Ishikawa (cell line): ENCODE measurements around the gene SETDB1.

Source experiments
- CREB1 ChIP-seq: IDR thresholded peaks from 2 replicates; pipeline ENCODE4 v1.6.1; 2012; ENCODE audit warnings: low read depth
- EGR1 ChIP-seq: IDR thresholded peaks from 2 replicates; pipeline ENCODE4 v1.6.1; 2012
- EP300 ChIP-seq: IDR thresholded peaks from 2 replicates; pipeline ENCODE4 v1.6.1; 2012; ENCODE audit warnings: borderline replicate concordance
- REST ChIP-seq: IDR thresholded peaks from 2 replicates; pipeline ENCODE4 v1.6.1; 2012; ENCODE audit warnings: low read depth, mild to moderate bottlenecking
- TAF1 ChIP-seq: IDR thresholded peaks from 2 replicates; pipeline ENCODE4 v1.6.1; 2012; ENCODE audit warnings: low read depth, mild to moderate bottlenecking
- TCF12 ChIP-seq: IDR thresholded peaks from 2 replicates; pipeline ENCODE4 v1.6.1; 2012; ENCODE audit warnings: low read depth
- TEAD4 ChIP-seq: IDR thresholded peaks from 2 replicates; pipeline ENCODE4 v1.6.1; 2012
- USF1 ChIP-seq: IDR thresholded peaks from 2 replicates; pipeline ENCODE4 v1.6.1; 2012
- YY1 ChIP-seq: IDR thresholded peaks from 2 replicates; pipeline ENCODE4 v1.6.1; 2012; ENCODE audit warnings: low read depth

GRCh38 chr1:151000408-151000807, 74.2 kb downstream of the SETDB1 start:
- no peak for TF ChIP-seq CREB1
- TF ChIP-seq EGR1, result no peak
- no peak for TF ChIP-seq REST
- TF ChIP-seq EP300, result no peak
- no peak for TF ChIP-seq USF1
- TF ChIP-seq TCF12, result no peak
- no peak for TF ChIP-seq TAF1
- no peak for TF ChIP-seq TEAD4
- no peak for TF ChIP-seq YY1
